SIG-M5 treated with dmso at 0.1 percent for 504 hours (cell line): Measurements from ENCODE around the gene GNAI1.
"Not testable (repeated sequence)": the region's sequence is repeated elsewhere in the genome, so short reads cannot be mapped to it uniquely, and the experiment has no call there.

Source experiments
- DNase-seq: peaks from one replicate; lab custom pipeline; 2025; ENCODE audit not compliant: unreplicated experiment; lab: John Stamatoyannopoulos, UW

Gene GNAI1

DNA sequence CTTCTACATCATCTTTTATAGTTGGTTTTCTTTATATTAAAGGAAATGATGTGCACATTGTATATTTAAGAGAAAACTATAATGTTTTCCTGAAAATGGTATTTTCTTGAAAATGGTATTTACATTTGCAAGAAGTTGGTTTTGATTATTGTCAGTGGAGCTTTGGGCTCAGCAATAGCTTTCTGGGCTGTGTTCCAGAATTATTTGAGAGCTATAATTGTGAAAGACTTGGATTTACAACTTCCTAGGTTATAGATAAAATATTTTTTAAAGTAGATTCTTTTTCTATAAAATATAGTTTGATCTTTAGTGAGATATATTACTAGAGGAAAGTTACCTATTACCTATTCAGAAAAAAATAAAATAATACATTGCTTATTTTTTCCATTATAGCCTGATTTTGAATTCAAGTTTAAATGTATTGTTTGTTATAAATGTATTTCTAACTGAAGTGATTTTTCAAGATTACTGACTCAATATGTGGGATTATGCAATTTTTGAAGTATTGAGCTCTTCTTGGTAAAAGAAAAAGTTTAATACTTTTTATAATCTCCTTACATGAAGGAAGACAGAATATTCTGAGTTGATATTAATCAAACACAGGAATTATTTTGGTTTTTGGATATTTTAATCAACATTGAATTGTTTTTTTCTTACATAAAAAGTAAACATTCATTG, 20.2 kb downstream of the GNAI1 start:
- no peak for DNase-seq

DNA sequence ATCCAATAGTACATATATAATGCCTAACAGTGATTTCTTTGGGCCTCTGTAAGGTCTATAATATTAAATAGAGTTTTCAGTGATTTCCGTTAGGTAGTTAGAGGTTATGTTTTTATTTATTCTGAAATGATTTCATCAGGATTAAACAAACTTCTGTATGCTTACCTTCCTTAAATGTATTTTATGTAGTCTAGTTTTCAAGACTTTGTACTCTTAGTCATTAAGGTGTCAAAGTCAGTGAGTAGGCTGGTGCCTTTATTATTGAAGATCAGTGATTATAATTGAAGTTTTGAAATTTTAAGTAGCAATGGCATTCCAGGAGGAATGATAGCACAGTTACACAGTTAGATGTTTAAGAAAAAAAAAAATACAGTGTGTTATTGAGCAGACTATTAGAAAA, 20.7 kb downstream of the GNAI1 start:
- no peak for DNase-seq

DNA sequence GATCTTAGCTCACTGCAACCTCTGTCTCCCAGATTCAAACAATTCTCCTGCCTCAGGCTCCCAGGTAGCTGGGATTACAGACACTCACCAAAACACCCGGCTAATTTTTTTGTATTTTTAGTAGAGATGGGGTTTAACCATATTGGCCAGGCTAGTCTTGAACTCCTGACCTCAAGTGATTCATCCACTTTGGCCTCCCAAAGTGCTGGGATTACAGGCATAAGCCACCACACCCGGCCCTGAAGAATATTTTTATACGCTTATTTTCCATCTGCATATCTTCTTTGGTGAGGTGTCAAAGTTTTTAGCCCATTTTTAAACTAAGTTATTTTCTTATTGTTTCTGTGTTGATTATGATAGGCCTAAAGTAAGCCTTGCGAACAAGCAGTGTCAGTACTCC, 23.1 kb downstream of the GNAI1 start:
- not testable (repeated sequence) for DNase-seq

DNA sequence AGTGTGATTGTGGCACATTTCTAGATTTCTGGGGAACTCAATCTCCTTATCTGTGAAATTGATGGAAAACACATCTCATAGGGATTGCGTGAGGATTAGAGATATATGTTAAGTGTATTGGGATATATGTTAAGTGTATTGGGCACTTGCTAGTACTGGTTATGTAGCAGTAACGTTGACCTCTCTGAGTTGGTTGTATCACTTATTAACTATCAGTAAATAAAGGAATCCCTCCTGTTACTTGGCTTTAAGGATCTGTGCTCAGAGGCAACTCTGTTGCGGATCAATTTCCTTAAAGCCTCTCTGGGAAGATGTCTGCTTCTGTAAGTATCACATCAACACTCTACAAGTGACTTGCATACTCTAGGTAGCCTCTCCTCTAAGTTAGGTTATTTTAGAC, 25.2 kb downstream of the GNAI1 start:
- DNase-seq: no peak

DNA sequence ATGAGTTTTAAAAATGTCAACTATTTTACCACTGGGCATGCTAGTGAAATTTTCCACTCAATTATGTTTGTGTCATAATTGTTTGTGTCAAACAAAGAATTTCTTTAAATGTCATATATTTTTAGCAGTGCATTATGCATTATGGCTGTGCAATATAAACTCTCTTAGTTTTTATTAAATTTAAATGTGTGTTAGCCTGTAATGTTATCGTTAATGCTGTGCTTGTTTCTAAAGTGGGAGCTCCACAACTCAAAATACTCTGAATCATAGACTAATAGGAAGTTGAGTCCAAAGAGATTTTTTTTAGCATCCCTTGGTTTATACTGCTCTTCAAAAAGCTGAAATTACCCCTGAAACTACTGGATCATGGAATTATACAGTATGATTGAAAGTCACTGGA, 26.8 kb downstream of the GNAI1 start:
- no peak for DNase-seq

DNA sequence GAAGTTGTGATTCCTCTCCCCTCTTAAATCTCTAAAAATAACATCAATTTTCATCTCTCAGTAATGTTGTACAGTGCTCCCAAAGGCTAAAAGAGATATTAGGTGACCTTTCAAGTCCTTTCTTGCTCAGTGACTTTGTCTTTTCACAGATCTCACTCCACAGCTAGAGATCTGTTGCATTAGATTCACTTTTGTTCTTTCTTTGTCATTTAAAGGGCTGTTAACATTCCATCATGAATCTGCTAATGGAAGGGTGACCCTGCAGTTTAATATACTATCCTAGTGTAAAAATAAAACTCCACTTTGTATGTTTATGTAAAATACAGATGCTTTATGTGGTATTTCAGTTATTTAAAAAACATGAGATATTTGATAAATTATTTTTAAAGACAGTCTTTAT, 30.5 kb downstream of the GNAI1 start:
- no peak for DNase-seq

DNA sequence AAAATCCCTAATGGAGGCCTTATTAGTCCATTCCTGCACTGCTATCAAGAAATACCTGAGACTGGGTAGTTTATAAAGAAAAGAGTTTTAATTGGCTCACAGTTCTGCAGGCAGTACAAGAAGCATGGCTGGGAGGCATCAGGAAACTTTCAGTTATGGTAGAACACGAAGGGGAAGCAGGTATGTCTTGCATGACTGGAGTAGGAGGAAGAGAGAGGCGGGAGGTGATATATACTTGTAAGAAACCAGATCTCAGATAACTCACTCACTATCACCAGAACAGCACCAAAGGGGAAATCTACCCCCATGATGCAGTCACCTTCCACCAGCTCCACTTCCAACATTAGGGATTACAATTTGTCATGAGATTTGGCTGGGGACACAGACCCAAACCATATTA, 35.8 kb downstream of the GNAI1 start:
- DNase-seq: no peak

DNA sequence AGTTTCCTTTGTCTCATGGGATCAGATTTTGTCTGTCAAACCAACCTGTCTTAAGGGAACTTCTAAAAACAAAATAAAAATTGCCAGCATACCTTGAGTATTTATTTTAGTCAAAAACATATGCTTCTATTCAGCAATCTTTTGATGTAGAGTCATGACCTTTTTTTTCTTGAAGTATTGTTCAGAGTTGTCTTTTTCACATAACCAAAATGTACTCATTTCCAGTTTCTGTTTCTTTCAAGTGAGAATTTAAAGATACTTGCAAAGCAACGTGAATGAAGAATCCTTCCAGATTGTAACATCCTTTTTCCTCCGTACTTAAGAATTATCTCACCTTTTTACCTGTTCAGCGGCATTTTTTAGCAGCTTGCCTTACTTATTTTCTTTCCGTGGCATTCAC, 37.8 kb downstream of the GNAI1 start:
- no peak for DNase-seq

DNA sequence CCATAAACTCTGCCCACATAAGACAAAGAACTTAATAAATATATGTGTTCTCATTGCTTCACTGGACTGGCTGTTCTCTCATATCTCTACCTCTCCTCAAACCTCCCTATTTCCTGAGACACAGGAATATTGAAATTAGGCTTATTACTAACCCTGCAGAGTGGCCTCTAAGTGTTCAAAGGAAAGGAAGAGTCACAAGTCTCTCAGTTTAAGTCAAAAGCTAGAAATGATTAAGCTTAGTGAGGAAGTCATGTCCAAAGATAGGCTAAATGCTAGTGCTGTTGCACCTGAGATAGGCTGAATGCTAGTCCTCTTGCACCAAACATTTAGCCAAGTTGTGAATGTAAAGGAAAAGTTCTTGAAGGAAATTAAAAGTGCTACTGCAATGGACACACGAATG, 41.1 kb downstream of the GNAI1 start:
- no peak for DNase-seq

DNA sequence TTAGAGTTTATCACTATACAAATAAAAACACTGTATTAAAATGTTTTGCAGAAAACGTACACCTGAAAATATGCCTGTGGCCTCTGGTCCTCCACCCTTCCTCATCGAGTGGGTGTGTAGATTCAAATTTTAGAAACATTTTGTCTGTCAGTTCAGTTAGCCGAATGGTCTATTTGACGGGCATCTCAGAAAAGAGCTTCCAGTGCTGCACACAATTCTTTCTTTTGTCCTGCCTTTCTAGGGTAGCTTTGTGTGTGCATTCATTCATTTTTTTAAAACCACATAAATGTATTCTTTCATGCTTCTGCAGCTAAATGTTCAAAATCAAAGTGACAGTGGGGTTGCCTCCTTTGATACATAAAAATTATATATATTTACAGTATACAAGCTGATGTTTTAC, 46.8 kb downstream of the GNAI1 start:
- no peak for DNase-seq

DNA sequence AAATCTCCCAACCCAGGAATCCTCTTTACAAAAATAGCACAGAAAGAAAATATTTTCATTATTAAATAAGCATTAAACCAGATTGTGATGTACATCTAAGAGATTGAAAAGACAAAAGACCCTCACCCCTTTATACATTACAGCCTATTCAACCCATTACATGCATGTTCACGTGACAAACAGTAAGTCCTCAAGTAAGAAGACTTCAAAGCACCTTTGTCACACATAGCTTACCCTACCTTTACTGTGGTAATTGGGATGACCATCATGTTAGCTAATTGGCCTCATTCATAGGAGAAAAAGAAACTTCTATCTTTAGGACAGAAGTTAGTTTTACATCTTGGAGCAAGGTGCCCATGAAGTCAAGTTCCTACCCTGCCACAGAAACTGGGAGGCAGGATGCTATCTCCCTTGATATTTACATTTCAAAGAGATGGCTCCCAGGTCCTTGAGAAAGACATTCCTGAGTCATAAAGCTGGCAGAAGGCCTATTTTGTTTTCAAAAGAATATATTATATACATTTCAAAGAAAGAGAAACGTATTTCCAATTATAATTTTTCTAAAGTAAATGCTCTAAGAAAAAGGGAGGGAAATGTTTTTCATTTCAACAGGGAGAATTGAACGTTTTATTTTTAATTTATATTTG, 48.1 kb downstream of the GNAI1 start:
- DNase-seq: no peak

DNA sequence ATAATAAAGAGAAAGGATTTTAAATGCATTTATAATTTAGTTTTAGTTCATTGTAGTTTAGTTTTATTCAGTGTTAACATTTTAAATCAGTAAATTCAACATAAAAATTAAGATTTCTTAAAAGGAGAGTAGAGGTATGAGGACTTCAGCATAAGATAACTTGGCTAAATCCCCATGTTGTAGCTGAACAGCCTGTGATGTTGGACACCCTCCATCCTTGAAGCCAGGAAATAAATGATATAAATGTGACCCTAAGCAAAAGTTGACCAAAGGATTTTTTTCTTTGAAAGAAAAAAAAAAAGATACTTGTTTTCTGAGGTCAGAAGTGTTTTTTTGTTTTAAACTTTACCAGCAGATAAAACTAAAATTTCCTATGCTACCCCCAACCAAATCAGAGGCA, 48.7 kb downstream of the GNAI1 start:
- DNase-seq: no peak

DNA sequence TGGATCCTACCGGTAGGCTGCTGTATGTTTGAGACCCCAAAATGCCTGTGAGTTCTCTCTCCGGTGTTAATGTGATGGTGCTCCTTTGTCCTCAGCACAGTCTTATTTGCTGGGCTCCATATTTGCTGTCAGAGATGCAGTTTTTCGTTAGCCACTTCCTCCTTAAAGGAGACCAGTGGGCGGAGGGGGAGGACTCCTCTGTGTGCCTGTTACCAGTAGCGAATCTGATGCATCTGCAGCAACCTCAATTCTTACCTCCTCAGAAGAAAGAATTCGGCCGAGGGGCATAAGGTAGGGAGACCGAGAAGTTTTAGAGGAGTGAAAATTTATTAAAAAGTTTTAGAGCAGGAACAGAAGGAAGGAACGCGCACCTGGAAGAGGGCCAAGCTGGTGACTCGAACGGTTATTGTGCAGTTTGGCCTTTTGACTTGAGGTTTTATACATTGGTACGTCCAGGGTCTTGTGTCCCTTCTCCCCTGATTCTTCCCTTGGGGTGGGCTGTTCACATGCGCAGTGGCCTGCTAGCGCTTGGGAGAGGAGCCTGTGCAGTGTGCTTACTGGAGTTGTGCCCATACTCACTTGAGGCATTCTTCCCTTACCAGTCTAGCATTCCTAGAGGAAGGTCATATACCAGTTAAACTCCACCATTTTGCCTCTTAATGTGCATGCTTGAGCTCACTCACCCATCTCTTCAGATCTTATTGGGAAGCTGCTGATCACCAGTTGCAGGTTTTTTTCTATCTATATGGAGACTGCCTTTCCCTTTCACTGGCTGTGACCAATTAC, 49.5 kb downstream of the GNAI1 start:
- no peak for DNase-seq

DNA sequence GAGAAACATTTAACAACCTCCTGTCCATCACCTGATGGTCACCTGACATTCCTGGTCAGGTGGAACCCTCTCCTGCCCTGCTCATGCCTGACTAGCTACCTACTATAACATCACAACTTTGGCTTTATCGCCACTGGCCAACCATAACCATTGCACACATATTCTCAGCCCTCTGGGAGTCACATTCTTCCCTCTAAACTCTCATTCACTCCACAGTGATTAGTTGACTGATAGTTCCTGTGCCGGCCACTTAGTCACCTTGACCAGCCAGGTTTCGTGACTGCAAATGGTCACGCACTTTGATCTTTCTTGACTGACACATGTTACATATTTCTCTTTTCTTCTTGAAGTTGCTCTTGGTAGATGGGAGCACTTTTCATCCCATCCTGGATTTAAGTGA, 50.1 kb downstream of the GNAI1 start:
- no peak for DNase-seq

DNA sequence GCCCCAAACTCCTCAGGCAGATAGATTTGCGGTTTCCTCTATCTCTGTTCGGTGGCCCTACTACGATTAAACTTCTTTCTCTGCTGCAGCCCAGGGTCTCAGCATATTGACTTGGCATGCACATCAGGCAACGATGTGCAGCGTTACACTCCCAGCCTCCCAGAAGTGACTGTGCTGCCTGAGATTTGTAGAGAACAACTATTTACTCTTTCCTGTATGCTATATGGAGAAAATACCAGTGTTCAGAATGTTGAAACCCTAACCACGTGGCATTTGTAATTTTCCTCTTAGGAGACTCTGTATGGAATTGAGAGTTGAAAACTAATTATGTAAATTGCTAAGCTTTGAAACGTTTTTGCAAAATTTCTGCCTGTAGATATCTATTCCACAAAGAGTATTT, 50.9 kb downstream of the GNAI1 start:
- DNase-seq: no peak

DNA sequence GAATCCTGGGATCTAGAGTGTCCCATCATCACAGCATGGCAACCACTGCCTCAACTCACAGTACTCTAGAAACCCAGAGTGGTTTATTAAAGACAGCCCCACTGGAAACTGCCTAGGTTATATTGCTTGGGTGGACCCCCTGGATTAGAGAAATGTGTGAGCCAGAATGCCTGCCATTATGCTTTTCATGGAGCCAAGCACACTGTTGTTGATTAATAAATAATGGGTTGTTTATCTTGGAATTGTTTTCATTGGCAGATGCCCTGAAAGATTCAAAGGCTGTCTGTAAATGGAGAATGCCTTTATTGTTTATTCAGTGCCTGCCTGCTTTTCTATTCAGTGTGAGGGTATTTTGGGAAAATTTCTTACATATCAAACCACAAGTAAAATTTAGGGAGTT, 52.1 kb downstream of the GNAI1 start:
- no peak for DNase-seq

DNA sequence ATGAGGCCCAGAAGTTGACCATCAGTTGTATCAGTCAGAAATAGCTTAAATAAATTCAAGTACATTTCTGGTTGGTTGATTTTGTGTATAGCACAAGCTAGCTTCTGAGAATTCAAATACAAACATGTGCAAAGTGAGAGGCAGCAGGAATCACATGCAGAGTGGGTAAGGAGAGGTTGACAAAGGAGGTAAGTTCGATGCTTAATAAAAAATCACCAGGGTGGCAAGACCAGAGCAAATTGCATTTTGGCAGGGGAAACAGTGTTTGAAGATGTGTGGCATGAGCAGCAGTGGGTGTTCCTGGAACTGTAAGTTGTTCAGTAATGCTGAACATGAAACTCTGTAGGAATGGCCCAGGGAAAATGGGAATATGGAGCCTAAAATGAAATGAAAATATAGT, 52.6 kb downstream of the GNAI1 start:
- no peak for DNase-seq

DNA sequence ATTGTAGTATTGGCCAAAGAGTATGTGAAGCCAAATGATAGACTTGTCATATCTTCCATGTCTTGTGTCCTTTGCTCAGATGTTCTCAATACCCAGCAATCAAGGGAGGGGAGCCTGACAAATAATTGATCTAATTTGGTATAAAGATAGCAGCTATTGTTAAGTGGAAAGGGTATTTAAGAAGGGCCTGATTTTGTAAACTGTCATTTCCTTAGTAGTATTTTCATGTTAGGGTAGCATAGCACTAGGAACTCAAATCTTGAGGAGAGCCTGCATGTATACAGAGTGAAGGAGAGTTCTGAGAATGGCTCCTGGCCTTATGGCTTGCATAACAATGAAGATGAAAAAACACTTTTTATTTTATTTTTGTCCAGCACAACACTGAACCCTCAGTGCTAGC, 53.1 kb downstream of the GNAI1 start:
- DNase-seq: no peak

DNA sequence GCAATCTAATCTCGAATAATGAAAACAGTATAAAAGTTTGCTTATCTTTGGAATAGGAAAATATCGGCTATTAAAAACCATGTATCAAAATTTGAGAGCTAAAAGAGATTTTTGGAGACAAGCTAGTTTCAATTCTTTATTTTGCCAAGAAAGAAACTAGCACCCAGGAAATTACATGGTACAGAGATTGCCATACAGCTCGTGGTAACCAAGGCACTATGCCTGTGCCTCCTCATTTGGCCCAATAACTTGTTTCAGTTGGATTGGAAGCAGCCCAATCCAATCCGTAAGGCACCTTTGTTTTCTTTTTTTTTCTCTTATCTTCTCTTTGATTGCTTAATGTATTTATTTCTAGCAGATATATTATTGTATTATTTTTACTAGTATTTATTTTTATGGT, 55.0 kb downstream of the GNAI1 start:
- no peak for DNase-seq

DNA sequence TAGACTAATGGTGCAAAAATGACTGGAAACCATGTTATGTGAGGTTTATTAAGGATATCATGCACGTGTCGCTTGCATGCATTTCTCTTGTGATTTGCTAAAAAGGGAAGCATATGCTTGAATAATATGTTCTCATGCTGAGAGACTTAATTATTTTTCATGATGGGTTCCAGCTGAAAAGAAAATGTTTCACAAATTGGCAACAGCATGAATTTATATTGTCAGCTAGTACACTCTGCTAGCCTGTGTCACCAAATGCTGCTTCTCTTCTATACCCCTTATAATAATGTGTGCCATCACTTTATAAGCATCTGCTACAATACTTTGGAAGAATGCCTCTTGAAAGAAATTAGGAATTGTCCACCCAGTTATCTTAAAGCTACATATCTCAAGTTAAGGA, 63.0 kb downstream of the GNAI1 start:
- no peak for DNase-seq

DNA sequence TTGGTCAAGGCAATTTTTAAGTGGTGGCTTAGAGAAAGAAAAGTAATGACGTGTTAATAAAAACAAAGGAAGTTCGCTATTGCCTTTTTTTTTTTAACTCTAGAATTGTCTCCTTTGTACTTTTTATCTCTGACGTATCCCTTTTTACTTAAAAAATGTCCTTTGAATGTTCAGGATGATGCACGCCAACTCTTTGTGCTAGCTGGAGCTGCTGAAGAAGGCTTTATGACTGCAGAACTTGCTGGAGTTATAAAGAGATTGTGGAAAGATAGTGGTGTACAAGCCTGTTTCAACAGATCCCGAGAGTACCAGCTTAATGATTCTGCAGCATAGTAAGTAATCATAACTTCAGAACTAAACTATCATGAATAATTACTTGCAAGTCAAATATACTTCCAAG, 64.4 kb downstream of the GNAI1 start:
- DNase-seq: no peak

DNA sequence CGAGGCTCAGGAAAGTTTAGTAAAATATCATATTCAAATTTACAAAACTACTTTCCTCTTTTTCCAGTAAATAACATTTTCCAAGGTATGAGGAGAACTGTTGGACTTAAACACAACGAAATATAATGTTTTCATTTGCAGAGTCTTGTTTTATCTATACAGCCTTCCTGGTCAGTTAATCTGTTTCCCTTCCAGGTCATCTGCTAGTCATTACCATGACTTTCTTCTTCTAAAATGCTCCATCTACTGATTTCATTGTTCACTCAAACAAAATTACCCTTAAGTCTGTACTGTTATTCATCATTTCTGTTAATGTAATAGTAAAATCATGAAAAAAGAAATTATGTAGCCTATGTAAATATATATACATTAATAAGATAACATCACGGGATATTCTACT, 69.8 kb downstream of the GNAI1 start:
- no peak for DNase-seq
